Activated naive CD4-positive, alpha-beta T cell treated with anti-CD3 and anti-CD28 coated beads for 36 hours (primary cell): Measurements from ENCODE around the gene TET2. TPM values are rescaled to one million over a fixed set of nuclear protein-coding genes. Genes with fewer than 3 reads are reported as not detected.

Experiments used
- CTCF ChIA-PET: fragments of 350-600 bp; sonication (Branson Sonifier 250); formaldehyde crosslinking; loops from one replicate; lab custom pipeline; 2021; ENCODE audit warnings: antibody characterized with exemption; lab: Charles Lee
- DNase-seq: peaks from one replicate; pipeline ENCODE4 v3.0.0-alpha.2; 2020
- H3K27ac Mint-ChIP-seq: one replicate; pipeline ENCODE4 v1.8.0; 2021; ENCODE audit warnings: mild to moderate bottlenecking, mixed read lengths
- H3K27me3 Mint-ChIP-seq: one replicate; pipeline ENCODE4 v1.8.0; 2021; ENCODE audit warnings: low read depth, mixed read lengths
- H3K36me3 Mint-ChIP-seq: one replicate; pipeline ENCODE4 v1.8.0; 2021; ENCODE audit warnings: low read depth, mixed read lengths
- H3K4me1 Mint-ChIP-seq: one replicate; pipeline ENCODE4 v1.8.0; 2021; ENCODE audit warnings: low read depth, mixed read lengths
- H3K4me3 Mint-ChIP-seq: one replicate; pipeline ENCODE4 v1.8.0; 2021; ENCODE audit warnings: mild to moderate bottlenecking, moderate library complexity, mixed read lengths
- H3K9me3 Mint-ChIP-seq: one replicate; pipeline ENCODE4 v1.8.0; 2021; ENCODE audit warnings: mixed read lengths
- intact Hi-C: fragments of 100-400 bp; cut with micrococcal nuclease; formaldehyde crosslinking; loops from one replicate; pipeline ENCODE4 v1.15.1; 2023
- total RNA-seq, 2 experiments: library from RNA; stranded (reverse); gene quantifications; one replicate each; pipeline ENCODE4 v1.2.3, GENCODE V29; 2021

TET2 gene
- total RNA-seq, 2 experiments from 2014 or later, result 36.0 to 36.1 TPM

DNA sequence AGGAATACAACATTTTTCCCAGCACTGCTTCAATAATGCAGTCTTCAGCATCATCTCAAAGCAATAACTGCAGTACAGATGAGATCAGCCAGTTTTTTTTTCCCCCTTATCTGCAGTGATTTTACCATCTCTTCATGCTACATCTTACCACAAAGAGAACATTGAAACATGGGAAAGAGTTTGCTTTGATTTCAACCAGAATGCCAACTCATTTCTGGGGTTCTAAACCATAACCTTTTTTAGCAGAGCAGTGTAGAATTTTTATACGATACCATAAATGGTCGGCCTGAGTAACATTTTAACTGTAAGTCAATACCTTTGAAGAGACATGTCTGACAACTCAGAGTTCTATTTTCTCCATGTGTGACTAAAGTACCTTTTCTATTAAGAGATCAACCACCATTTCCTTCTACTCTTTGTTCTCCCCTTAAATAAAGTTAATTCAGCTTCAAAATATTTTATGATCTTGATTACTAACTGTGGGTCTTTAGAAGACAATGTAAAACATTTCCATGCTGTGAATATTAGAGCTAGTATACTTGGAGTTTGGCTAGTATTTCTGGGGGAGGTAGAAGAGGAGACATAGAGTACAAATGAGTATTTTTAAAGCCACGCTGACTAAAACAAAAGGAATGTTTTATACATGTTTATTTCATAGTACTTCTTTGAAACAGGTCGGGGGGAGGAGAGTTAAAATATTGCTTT lies 69.1 kb downstream of the TET2 start:
- no peak for DNase-seq
- CTCF ChIA-PET, result interaction anchor here (0.6 to 1.7 kb wide), 4 partner anchors 9 to 256 kb away, joined by 3 to 4 read pairs (median 4); no protein-coding TSS in a partner anchor
- intact Hi-C loops, result loop anchor here (1.0 to 5.0 kb wide), 9 partner anchors 23 to 258 kb away; no protein-coding TSS in a partner anchor
- Mint-ChIP-seq H3K27ac (peak overlapping the region; percentile 85), H3K4me1 (peaks cover 46% of the 10 kb centered on the region), H3K27me3 (no peaks in the 10 kb centered on the region), H3K36me3 (peaks cover 30% of the 10 kb centered on the region), H3K9me3 (no peaks in the 10 kb centered on the region), H3K4me3 (peak overlapping the region; percentile 2)

DNA sequence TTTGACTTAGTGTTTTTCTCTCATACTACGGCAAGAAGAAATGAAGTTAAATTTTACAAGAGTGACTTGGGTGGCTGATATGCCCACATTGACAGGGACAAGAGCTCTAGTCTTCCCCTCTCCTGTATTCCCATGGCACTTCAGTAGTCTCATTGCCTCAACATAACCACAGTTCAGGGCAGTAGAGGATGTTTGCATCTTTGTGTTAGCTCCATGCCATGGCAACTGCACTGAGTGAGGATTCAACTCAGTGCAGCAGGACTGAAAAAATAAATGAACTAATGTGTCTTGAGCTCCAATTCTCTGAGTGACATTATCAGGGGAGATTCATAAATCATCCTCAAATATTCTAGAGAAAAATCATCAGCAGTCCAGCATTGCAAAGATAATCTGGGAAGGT lies 78.8 kb downstream of the TET2 start:
- intact Hi-C loops, result no loop called here
- peaks cover 13% of the 10 kb centered on the region for H3K4me1 Mint-ChIP-seq
- peaks cover 2% of the 10 kb centered on the region for H3K9me3 Mint-ChIP-seq
- H3K27ac Mint-ChIP-seq, result no peak overlapping the region
- no peak overlapping the region for H3K4me3 Mint-ChIP-seq
- H3K36me3 Mint-ChIP-seq, result peaks cover 4% of the 10 kb centered on the region
- CTCF ChIA-PET, result no interaction called here
- no peaks in the 10 kb centered on the region for H3K27me3 Mint-ChIP-seq
- no peak for DNase-seq

DNA sequence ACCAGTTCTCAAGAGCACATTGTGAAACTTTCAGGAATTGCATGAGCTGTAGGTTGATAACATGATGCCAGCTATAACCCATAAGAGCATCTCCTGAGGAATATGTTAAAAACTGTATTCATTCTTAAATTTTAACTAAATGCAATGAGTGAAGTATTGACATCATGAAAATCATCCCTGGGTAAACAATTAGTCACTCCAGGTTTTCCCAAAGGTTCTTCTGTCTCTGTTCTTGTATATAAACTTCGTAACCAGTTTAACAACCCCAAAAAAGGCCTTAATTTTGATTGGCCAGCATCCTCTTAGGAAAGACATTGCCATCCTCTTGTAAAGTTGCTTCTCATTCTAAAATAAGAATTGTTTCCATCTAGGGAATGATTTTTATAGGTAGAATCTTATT lies 80.4 kb downstream of the TET2 start:
- no peaks in the 10 kb centered on the region for H3K27me3 Mint-ChIP-seq
- H3K4me1 Mint-ChIP-seq, result peaks cover 13% of the 10 kb centered on the region
- peaks cover 2% of the 10 kb centered on the region for H3K9me3 Mint-ChIP-seq
- intact Hi-C loops, result no loop called here
- H3K36me3 Mint-ChIP-seq, result peaks cover 5% of the 10 kb centered on the region
- H3K4me3 Mint-ChIP-seq, result no peak overlapping the region
- no peak overlapping the region for H3K27ac Mint-ChIP-seq
- CTCF ChIA-PET, result no interaction called here
- DNase-seq, result no peak

DNA sequence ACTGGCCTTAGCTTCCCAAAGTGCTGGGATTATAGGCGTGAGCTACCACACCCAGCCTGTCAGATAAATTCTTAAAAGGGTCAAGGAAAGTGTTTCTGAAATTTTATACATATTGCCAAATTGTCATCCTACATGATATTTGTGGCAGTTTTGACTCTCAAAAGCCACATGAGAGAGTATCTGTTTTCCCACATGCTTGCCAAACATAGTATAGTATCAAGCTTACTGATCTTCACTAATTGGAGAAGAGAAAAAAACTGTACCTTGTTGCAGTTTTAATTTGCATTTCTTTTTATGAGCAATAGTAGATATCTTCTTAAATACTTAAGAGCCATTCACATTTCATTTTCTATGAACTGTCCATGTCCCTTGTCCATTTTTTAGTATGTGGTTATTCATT lies 83.6 kb downstream of the TET2 start:
- H3K4me1 Mint-ChIP-seq, result peaks cover 8% of the 10 kb centered on the region

DNA sequence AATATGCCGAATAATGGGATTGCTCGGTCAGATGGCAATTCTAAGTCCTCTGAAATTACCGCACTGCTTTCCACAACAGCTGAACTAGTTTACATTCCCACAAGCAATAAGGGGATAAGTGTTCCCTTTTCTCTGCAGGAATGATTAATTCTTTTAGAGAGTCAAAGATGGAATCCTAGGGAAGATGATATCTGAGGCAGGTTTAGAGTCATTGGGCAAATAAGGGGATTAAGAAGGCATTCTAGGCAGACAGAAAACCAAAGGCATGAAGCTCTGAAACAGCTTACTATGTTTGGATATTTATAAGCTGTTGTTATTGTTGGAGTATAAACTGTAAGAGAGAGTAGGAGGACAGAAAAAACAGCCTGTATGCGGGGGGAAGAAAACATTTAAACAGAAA lies 85.7 kb downstream of the TET2 start:
- no peak overlapping the region for H3K27ac Mint-ChIP-seq
- H3K36me3 Mint-ChIP-seq, result peaks cover 44% of the 10 kb centered on the region
- CTCF ChIA-PET, result interaction anchor here (1.0 kb wide), 1 partner anchor 217 kb away, joined by 5 read pairs; no protein-coding TSS in a partner anchor
- no peaks in the 10 kb centered on the region for H3K9me3 Mint-ChIP-seq
- H3K27me3 Mint-ChIP-seq, result no peaks in the 10 kb centered on the region
- intact Hi-C loops, result no loop called here
- no peak overlapping the region for H3K4me3 Mint-ChIP-seq
- no peak for DNase-seq
- H3K4me1 Mint-ChIP-seq, result peaks cover 13% of the 10 kb centered on the region

More for the DNA sequence above, 83.6 kb downstream of the TET2 start:
- Mint-ChIP-seq H3K36me3 (peaks cover 27% of the 10 kb centered on the region), H3K27me3 (no peaks in the 10 kb centered on the region), H3K9me3 (no peaks in the 10 kb centered on the region), H3K4me3 (no peak overlapping the region), H3K27ac (no peak overlapping the region)
- DNase-seq, result no peak
- CTCF ChIA-PET, result interaction anchor here (0.7 kb wide), 1 partner anchor 21 kb away, joined by 3 read pairs; no protein-coding TSS in a partner anchor
- intact Hi-C loops, result no loop called here

DNA sequence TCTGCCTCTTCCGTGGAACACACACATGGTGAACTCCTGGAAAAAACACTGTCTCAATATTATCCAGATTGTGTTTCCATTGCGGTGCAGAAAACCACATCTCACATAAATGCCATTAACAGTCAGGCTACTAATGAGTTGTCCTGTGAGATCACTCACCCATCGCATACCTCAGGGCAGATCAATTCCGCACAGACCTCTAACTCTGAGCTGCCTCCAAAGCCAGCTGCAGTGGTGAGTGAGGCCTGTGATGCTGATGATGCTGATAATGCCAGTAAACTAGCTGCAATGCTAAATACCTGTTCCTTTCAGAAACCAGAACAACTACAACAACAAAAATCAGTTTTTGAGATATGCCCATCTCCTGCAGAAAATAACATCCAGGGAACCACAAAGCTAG lies 87.9 kb downstream of the TET2 start:
- intact Hi-C loops, result no loop called here
- H3K4me3 Mint-ChIP-seq, result no peak overlapping the region
- no peak for DNase-seq
- CTCF ChIA-PET, result no interaction called here
- H3K4me1 Mint-ChIP-seq, result peaks cover 13% of the 10 kb centered on the region
- H3K36me3 Mint-ChIP-seq, result peaks cover 56% of the 10 kb centered on the region
- no peaks in the 10 kb centered on the region for H3K9me3 Mint-ChIP-seq
- H3K27ac Mint-ChIP-seq, result no peak overlapping the region
- H3K27me3 Mint-ChIP-seq, result no peaks in the 10 kb centered on the region

DNA sequence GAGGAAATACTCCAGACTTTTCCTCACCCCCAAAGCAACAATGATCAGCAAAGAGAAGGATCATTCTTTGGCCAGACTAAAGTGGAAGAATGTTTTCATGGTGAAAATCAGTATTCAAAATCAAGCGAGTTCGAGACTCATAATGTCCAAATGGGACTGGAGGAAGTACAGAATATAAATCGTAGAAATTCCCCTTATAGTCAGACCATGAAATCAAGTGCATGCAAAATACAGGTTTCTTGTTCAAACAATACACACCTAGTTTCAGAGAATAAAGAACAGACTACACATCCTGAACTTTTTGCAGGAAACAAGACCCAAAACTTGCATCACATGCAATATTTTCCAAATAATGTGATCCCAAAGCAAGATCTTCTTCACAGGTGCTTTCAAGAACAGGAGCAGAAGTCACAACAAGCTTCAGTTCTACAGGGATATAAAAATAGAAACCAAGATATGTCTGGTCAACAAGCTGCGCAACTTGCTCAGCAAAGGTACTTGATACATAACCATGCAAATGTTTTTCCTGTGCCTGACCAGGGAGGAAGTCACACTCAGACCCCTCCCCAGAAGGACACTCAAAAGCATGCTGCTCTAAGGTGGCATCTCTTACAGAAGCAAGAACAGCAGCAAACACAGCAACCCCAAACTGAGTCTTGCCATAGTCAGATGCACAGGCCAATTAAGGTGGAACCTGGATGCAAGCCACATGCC lies 89.7 kb downstream of the TET2 start:
- Mint-ChIP-seq H3K4me3 (no peak overlapping the region), H3K27me3 (no peaks in the 10 kb centered on the region), H3K27ac (no peak overlapping the region), H3K36me3 (peaks cover 60% of the 10 kb centered on the region), H3K9me3 (no peaks in the 10 kb centered on the region), H3K4me1 (peaks cover 9% of the 10 kb centered on the region)
- intact Hi-C loops, result no loop called here
- no peak for DNase-seq
- CTCF ChIA-PET, result no interaction called here

DNA sequence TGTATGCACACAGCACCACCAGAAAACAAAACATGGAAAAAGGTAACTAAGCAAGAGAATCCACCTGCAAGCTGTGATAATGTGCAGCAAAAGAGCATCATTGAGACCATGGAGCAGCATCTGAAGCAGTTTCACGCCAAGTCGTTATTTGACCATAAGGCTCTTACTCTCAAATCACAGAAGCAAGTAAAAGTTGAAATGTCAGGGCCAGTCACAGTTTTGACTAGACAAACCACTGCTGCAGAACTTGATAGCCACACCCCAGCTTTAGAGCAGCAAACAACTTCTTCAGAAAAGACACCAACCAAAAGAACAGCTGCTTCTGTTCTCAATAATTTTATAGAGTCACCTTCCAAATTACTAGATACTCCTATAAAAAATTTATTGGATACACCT lies 90.2 kb downstream of the TET2 start:
- no peaks in the 10 kb centered on the region for H3K9me3 Mint-ChIP-seq
- no peak overlapping the region for H3K4me3 Mint-ChIP-seq
- intact Hi-C loops, result no loop called here
- H3K36me3 Mint-ChIP-seq, result peaks cover 60% of the 10 kb centered on the region
- H3K27me3 Mint-ChIP-seq, result no peaks in the 10 kb centered on the region
- CTCF ChIA-PET, result interaction anchor here (0.6 kb wide), 1 partner anchor 391 kb away, joined by 4 read pairs; no protein-coding TSS in a partner anchor
- no peak overlapping the region for H3K27ac Mint-ChIP-seq
- DNase-seq, result no peak
- peaks cover 9% of the 10 kb centered on the region for H3K4me1 Mint-ChIP-seq

DNA sequence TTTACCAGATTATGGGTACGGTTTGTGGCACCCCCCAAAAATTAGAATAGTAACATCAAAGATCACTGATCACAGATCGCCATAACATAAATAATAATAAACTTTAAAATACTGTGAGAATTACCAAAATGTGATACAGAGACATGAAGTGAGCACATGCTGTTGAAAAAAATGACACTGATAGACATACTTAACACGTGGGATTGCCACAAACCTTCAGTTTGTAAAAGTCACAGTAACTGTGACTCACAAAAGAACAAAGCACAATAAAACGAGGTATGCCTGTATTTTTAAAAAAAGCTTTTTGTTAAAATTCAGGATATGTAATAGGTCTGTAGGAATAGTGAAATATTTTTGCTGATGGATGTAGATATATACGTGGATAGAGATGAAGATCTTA lies 93.4 kb downstream of the TET2 start:
- H3K27me3 Mint-ChIP-seq, result no peaks in the 10 kb centered on the region
- peaks cover 13% of the 10 kb centered on the region for H3K4me1 Mint-ChIP-seq
- H3K36me3 Mint-ChIP-seq, result peaks cover 50% of the 10 kb centered on the region
- H3K9me3 Mint-ChIP-seq, result no peaks in the 10 kb centered on the region
- H3K4me3 Mint-ChIP-seq, result no peak overlapping the region
- CTCF ChIA-PET, result interaction anchor here (1.0 kb wide), 1 partner anchor 170 kb away, joined by 3 read pairs; no protein-coding TSS in a partner anchor
- intact Hi-C loops, result no loop called here
- H3K27ac Mint-ChIP-seq, result no peak overlapping the region
- no peak for DNase-seq

DNA sequence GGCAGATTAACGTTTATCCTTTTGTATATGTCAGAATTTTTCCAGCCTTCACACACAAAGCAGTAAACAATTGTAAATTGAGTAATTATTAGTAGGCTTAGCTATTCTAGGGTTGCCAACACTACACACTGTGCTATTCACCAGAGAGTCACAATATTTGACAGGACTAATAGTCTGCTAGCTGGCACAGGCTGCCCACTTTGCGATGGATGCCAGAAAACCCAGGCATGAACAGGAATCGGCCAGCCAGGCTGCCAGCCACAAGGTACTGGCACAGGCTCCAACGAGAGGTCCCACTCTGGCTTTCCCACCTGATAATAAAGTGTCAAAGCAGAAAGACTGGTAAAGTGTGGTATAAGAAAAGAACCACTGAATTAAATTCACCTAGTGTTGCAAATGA lies 94.8 kb downstream of the TET2 start:
- Mint-ChIP-seq H3K4me3 (no peak overlapping the region), H3K9me3 (no peaks in the 10 kb centered on the region), H3K36me3 (peaks cover 37% of the 10 kb centered on the region), H3K27me3 (no peaks in the 10 kb centered on the region), H3K27ac (no peak overlapping the region), H3K4me1 (peaks cover 7% of the 10 kb centered on the region)
- intact Hi-C loops, result no loop called here
- no peak for DNase-seq
- CTCF ChIA-PET, result interaction anchor here (0.5 to 1.2 kb wide), 2 partner anchors 14 to 99 kb away, joined by 3 to 4 read pairs; no protein-coding TSS in a partner anchor

DNA sequence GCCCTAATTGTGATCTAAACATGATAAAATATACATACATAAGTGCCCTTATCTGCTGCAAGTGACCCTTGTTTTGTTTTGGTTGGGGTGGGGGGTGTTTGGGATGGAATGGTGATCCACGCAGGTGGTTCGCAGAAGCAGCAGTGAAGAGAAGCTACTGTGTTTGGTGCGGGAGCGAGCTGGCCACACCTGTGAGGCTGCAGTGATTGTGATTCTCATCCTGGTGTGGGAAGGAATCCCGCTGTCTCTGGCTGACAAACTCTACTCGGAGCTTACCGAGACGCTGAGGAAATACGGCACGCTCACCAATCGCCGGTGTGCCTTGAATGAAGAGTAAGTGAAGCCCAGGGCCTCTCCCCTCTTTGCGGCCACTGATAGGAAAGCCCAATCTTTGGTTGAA lies 96.8 kb downstream of the TET2 start:
- DNase-seq, result no peak
- no peak overlapping the region for H3K4me3 Mint-ChIP-seq
- peaks cover 8% of the 10 kb centered on the region for H3K4me1 Mint-ChIP-seq
- CTCF ChIA-PET, result no interaction called here
- H3K27me3 Mint-ChIP-seq, result no peaks in the 10 kb centered on the region
- peaks cover 27% of the 10 kb centered on the region for H3K36me3 Mint-ChIP-seq
- H3K27ac Mint-ChIP-seq, result no peak overlapping the region
- intact Hi-C loops, result no loop called here
- H3K9me3 Mint-ChIP-seq, result no peaks in the 10 kb centered on the region

DNA sequence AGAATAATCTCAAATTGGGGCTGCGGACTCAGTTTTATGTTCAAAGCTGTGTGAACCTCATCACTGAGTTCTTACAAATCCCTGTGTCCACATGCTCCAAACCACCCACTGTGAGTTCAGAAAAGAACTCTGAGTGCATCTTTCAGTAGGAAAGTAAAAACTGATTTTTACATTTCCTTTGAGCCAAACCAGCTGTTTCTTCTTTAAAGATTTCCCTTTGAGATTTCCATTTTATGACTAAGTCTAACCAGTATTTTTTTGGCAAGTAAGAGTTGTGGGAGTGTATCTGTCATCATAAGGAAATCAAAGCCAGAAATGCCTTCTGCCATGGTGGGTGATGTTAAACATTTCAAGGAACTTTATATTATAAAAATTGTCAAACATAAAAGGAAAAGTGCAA lies 100.0 kb downstream of the TET2 start:
- Mint-ChIP-seq H3K4me1 (peaks cover 11% of the 10 kb centered on the region), H3K36me3 (peaks cover 33% of the 10 kb centered on the region), H3K9me3 (peaks cover 2% of the 10 kb centered on the region), H3K4me3 (no peak overlapping the region), H3K27me3 (no peaks in the 10 kb centered on the region), H3K27ac (no peak overlapping the region)
- intact Hi-C loops, result no loop called here
- DNase-seq, result no peak
- CTCF ChIA-PET, result no interaction called here
